ENCODE data around the gene SLC2A5.

DNA sequence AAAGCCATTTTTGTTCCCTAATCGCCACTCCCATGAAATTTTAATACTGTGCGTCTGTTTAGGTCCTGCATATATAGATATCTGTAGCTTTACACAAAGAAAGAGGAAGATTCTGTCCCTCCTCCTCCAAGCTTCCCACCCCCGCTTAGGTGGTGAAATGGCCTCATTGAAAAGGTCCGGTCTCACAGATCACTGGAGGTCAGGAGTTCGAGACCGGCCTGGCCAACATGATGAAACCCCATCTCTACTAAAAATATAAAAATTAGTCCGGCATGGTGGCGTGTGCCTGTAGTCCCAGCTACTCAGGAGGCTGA, 64.1 kb downstream of the SLC2A5 start:
- TF ChIP-seq, protein P1, sequence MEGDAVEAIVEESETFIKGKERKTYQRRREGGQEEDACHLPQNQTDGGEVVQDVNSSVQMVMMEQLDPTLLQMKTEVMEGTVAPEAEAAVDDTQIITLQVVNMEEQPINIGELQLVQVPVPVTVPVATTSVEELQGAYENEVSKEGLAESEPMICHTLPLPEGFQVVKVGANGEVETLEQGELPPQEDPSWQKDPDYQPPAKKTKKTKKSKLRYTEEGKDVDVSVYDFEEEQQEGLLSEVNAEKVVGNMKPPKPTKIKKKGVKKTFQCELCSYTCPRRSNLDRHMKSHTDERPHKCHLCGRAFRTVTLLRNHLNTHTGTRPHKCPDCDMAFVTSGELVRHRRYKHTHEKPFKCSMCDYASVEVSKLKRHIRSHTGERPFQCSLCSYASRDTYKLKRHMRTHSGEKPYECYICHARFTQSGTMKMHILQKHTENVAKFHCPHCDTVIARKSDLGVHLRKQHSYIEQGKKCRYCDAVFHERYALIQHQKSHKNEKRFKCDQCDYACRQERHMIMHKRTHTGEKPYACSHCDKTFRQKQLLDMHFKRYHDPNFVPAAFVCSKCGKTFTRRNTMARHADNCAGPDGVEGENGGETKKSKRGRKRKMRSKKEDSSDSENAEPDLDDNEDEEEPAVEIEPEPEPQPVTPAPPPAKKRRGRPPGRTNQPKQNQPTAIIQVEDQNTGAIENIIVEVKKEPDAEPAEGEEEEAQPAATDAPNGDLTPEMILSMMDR (IDR thresholded peaks at IDR 0.05; ENCODE audit: extremely low read depth in 1 of 2, insufficient read depth in 1 of 2, low read depth in 1 of 2, low read length in 2 of 2), result no peak
- TF ChIP-seq POLR2A (IDR thresholded peaks at IDR 0.05; ENCODE audit: low read depth, low read length) (no peak), GATA2 (IDR thresholded peaks at IDR 0.05; ENCODE audit: insufficient read depth, insufficient read length, low read depth, low read length) (no peak), POLR2AphosphoS5 (IDR thresholded peaks at IDR 0.05; ENCODE audit: insufficient read depth, low read depth, low read length) (no peak), FOS (IDR thresholded peaks at IDR 0.05; ENCODE audit: borderline replicate concordance, insufficient read depth, low read length) (no peak), JUN (IDR thresholded peaks at IDR 0.05; ENCODE audit: borderline replicate concordance, insufficient read depth, insufficient read length, low read depth) (no peak), EZH2 (IDR thresholded peaks at IDR 0.05; ENCODE audit: borderline replicate concordance, low read depth, low read length, severe bottlenecking) (no peak), MYC (IDR thresholded peaks at IDR 0.05; ENCODE audit: low read depth, low read length) (no peak)
- TF ChIP-seq, protein P2, sequence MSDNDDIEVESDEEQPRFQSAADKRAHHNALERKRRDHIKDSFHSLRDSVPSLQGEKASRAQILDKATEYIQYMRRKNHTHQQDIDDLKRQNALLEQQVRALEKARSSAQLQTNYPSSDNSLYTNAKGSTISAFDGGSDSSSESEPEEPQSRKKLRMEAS (IDR thresholded peaks at IDR 0.05; ENCODE audit: insufficient read depth, insufficient read length), result no peak

Measured in endothelial cell of umbilical vein (primary cell).